ENCODE measurements around the gene ANKRD12.

Gene ANKRD12

DNA sequence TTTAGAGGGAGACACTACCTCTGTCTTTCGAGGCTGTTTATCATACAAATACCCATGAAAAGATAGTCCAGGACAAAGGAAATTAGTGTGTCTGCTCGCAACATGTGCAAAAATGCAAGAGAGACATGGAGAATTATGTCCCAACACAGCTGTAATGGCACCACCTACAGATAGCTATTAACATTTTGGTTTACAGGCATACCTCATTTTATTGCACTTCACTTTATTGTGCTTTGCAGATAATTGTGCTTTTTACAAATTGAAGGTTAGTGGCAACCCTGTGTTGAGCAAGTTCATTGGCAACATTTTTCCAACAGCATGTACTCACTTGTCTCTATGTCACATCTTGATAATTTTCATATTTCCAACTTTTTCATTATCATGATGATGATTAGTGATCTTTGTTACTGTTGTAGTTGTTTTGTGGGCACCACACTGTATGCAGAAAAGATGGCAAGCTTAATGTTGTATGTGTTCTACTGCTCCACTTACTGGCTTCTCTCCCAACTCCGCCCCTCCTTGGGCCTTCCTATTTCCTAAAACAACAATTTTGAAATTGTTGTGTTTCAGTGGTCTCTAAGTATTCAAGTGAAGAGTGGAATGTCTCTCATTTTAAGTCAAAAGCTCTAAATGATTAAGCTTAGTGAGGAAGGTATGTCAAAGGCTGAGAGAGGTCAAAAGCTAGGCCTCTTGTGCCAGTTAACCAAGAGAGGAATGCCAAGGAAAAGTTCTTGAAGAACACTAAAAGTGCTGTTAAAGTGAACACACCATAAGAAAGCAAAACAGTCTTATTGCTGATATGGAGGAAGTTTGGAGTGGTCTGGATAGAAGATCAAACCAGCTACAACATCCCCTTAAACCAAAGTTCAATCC lies 52.0 kb downstream of the ANKRD12 start:
- no peak for DNase-seq

GRCh38 chr18:9189491-9189890 lies 52.9 kb downstream of the ANKRD12 start:
- DNase-seq = no peak

- DNase-seq = no peak
These were observed 55.2 kb downstream of the ANKRD12 start for GRCh38 chr18:9191658-9192256.

- no peak for DNase-seq
These were observed 56.5 kb downstream of the ANKRD12 start for GRCh38 chr18:9193031-9193430.

GRCh38 chr18:9196568-9196967 lies 60.0 kb downstream of the ANKRD12 start:
- DNase-seq = no peak

GRCh38 chr18:9199681-9200080 lies 63.1 kb downstream of the ANKRD12 start:
- DNase-seq = no peak

DNA sequence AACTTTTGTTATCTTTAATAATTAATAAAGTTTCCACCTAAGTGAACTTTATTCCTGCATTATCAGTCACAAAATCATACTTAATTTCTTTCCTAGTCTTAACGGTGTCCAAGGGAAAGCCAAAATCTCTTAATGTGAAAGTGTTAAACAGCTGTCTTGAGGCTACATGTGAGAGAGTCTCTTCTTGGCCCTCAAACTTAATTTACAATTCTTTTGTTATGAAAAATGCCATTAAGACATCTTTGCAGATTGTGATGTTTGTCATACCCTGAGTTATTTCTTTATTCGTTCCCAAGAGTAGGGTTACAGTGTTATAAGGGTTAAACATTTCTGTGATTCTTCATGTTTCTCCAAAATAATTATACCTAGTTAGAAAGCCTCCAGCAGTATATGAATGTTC lies 64.6 kb downstream of the ANKRD12 start:
- no peak for DNase-seq

GRCh38 chr18:9204659-9205058 lies 68.1 kb downstream of the ANKRD12 start:
- no peak for DNase-seq

DNA sequence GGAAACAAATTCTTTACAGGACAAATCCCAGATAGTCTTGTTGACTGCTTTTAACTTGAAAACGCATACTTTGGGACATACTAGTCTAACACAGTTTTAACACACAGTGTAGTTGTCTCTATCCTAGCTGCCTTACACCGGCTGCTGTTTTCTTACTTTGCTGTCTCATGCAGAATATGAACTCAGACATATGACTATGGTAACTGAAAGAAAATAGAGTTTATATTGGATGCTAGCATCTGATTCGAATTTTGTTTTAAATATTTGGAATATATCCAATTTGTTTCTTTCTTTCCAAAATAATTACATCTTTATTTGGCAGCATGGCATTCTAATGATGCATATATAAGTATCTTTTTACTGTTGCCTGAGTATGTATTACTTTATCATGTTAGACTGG lies 69.8 kb downstream of the ANKRD12 start:
- DNase-seq = no peak

GRCh38 chr18:9209279-9209678 lies 72.7 kb downstream of the ANKRD12 start:
- no peak for DNase-seq

DNA sequence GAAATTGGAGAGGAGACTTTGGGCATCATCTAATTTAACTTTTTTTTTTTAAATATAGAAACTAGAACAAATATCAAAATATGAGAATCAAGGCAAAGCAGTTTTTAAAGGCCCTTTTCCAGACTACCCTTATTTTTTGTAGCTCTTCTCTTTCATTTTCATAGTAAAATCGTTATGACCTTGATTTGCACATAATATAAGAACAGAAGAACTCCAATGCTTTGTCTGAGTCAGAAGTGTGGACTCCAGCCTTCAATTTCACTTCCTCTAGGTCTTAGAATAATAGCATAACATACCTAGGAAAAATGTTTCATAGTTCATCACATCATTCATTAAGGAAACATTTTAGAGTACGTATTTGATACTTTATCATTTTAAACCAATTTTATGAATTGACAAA lies 74.4 kb downstream of the ANKRD12 start:
- DNase-seq = no peak

- no peak for DNase-seq
These were observed 75.4 kb downstream of the ANKRD12 start for GRCh38 chr18:9211955-9212354.

GRCh38 chr18:9215221-9215933 lies 78.8 kb downstream of the ANKRD12 start:
- no peak for DNase-seq

DNA sequence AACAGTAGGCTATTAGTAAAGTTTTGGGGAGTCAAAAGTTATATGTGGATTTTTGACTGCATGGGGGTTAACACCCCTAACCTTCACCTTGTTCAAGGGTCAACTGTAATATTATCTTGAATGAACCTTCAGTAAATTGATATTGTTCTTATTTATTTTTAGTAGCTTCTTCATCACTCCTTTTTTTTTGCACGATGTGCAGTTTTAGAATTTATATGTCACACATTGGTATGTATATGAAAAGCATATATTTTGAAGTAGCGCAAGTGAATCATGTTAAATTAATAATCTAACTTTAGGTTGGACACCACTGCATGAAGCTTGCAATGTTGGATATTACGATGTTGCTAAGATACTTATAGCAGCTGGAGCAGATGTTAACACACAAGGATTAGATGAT lies 79.9 kb downstream of the ANKRD12 start:
- DNase-seq = no peak

DNA sequence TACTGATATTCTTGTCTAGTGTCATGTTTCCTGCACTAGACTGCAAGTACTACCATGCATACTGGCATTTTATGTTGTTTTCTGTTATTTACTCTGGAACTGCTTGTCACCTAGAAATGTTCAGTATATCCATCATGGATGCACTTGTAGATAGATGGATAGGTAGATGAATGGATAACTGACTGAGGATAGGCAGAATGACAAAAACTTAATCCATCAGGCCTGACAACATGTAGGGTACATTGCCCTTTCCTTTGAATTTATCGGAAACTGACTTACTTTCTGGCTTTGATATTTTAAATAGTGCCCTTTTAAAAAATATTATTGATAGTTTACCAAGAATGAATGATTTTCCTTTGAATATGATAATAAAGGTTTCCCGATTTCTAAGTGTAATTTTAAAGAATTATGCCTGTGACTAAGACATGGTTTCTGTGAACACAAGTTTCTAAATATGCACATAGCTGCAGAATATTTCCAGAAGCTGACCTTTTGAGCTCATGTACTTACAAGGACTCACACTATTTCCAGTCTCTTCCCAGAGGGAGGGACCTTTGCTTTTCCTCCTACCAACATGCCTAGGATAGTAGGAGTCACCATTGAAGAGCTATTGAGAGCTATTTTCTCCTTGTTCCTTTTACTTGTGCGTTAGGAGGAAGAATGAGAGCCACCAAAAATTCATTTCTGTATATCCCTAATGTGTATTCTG lies 81.3 kb downstream of the ANKRD12 start:
- no peak for DNase-seq

GRCh38 chr18:9221040-9221439 lies 84.5 kb downstream of the ANKRD12 start:
- DNase-seq = no peak

DNA sequence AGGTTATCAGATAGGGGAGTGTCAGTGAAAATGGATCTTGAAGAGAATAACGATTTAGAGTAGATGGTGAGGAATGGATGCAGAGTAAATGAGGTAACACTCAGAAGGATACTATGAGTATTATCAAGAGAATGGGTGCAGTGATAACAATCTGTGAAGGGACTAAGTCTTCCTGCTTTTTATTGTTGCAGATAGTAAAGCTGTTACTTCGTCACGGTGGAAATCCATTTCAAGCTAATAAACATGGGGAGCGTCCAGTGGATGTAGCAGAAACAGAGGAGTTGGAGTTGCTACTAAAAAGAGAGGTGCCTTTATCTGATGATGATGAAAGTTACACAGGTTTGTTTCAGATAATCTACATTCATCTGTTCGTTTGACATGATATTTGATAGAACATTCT lies 85.1 kb downstream of the ANKRD12 start:
- DNase-seq = no peak

DNA sequence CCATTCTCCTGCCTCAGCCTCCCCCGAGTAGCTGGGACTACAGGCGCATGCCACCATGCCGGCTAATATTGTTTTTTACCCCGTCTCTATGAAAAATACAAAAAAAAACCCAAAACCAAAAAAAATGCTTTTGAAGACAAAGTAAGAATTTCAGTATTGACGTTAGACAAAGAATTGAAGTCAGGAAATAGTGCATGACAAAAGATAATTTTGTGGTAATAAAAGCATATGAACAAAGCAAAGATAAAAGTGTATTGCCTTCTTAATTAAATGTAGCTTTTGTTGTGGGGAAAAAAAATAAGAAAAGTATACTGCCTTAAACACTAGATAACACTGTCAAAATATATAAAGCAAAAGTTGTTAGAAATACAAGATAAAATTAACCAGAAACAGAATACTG lies 86.8 kb downstream of the ANKRD12 start:
- no peak for DNase-seq

- no peak for DNase-seq
These were observed 89.9 kb downstream of the ANKRD12 start for GRCh38 chr18:9226463-9226862.

GRCh38 chr18:9231852-9232486 lies 95.4 kb downstream of the ANKRD12 start:
- no peak for DNase-seq

GRCh38 chr18:9232977-9233376 lies 96.4 kb downstream of the ANKRD12 start:
- no peak for DNase-seq

DNA sequence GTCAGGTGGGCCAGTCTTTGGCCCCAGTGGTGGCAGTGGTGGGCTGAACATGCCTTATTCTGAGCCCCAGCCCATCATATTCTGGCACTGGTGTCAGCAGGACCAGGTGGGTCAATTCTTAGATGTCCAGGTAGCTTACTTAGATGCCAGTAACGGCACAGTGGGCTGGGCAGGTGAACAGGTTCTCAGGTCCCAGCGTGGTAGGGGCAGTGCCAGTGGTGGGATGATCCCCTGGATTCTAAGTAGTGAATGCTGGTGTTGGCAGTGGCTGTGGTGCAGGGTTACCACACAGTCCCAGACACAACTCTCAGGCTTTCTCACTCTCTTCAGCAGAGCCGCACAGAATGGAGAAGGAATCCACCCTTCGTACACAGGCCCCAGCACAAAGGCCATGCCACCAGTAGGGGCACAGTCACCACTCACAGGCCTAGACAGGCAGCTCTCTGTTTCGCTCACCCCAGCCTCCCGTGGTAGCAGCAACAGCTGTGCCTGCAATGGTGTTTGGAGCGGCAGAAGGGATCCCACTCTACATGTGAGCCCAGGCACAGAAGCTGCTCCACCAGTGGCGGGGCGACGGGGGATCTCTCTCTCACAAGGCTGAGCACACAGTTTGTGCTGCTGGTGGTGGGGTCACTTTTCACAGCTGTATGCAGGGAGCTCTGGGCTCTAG lies 97.3 kb downstream of the ANKRD12 start:
- DNase-seq = no peak
